ENCODE results near the gene CREB3L4.
"Not testable (repeated sequence)": the region's sequence is repeated elsewhere in the genome, so short reads cannot be mapped to it uniquely, and the experiment has no call there.

CREB3L4 gene

DNA sequence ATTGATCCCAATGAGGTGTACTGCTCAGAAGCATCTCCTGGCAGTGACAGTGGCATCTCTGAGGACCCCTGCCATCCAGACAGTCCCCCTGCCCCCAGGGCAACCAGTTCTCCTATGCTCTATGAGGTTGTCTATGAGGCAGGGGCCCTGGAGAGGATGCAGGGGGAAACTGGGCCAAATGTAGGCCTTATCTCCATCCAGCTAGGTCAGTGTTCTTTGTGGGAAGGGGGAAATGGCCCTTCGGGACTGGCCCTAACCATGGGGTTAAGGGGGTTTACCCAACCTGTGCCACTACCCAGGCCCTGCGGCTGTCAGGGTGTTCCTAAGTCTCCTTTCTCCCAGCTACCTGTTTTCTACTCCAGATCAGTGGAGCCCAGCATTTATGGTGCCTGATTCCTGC lies 1.3 kb downstream of the CREB3L4 start:
- H3K4me3 ChIP-seq (ENCODE audit: low read length): no peak overlapping the region
- H3K36me3 ChIP-seq (ENCODE audit: control insufficient read depth, insufficient read depth, low read length): peaks cover 5% of the 10 kb centered on the region
- no peak overlapping the region for H3K27ac ChIP-seq (ENCODE audit: low read depth, low read length)
- no peaks in the 10 kb centered on the region for H3K27me3 ChIP-seq (ENCODE audit: control insufficient read depth, insufficient read depth, low read length)
- peaks cover 14% of the 10 kb centered on the region for H3K4me1 ChIP-seq (ENCODE audit: control insufficient read depth, insufficient read depth, low read length)
- H3K9ac ChIP-seq (ENCODE audit: low read length): no peak overlapping the region

- Histone ChIP-seq H3K4me3 (ENCODE audit: low read length) (no peak overlapping the region), H3K27me3 (ENCODE audit: control insufficient read depth, insufficient read depth, low read length) (no peaks in the 10 kb centered on the region), H3K27ac (ENCODE audit: low read depth, low read length) (no peak overlapping the region), H3K4me1 (ENCODE audit: control insufficient read depth, insufficient read depth, low read length) (peaks cover 10% of the 10 kb centered on the region), H3K9ac (ENCODE audit: low read length) (no peak overlapping the region), H3K36me3 (ENCODE audit: control insufficient read depth, insufficient read depth, low read length) (peaks cover 5% of the 10 kb centered on the region)
Measured at GRCh38 chr1:153970346-153970745, 2.6 kb downstream of the CREB3L4 start.

DNA sequence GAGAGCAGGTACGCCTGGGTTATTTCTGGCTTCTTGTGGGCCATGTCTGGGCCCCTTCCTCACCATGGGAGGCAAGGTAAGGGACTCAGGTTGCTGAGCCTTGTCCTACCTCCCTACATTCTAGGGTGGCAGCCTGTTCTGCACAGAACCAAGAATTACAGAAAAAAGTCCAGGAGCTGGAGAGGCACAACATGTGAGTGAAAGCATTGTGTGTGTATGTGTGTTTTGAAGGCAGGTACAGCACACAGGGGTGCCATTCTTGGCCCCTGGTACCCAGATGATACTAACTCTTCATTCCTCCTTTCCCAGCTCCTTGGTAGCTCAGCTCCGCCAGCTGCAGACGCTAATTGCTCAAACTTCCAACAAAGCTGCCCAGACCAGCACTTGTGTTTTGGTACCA lies 5.4 kb downstream of the CREB3L4 start:
- Histone ChIP-seq H3K4me1 (ENCODE audit: control insufficient read depth, insufficient read depth, low read length) (peaks cover 9% of the 10 kb centered on the region), H3K36me3 (ENCODE audit: control insufficient read depth, insufficient read depth, low read length) (peaks cover 5% of the 10 kb centered on the region), H3K27ac (ENCODE audit: low read depth, low read length) (no peak overlapping the region), H3K9ac (ENCODE audit: low read length) (no peak overlapping the region), H3K4me3 (ENCODE audit: low read length) (no peak overlapping the region), H3K27me3 (ENCODE audit: control insufficient read depth, insufficient read depth, low read length) (no peaks in the 10 kb centered on the region)

GRCh38 chr1:153973525-153973924 lies 5.8 kb downstream of the CREB3L4 start:
- Histone ChIP-seq H3K4me3 (ENCODE audit: low read length) (no peak overlapping the region), H3K4me1 (ENCODE audit: control insufficient read depth, insufficient read depth, low read length) (peaks cover 6% of the 10 kb centered on the region), H3K36me3 (ENCODE audit: control insufficient read depth, insufficient read depth, low read length) (peaks cover 5% of the 10 kb centered on the region), H3K27ac (ENCODE audit: low read depth, low read length) (no peak overlapping the region), H3K27me3 (ENCODE audit: control insufficient read depth, insufficient read depth, low read length) (no peaks in the 10 kb centered on the region), H3K9ac (ENCODE audit: low read length) (no peak overlapping the region)

GRCh38 chr1:153976819-153977249 lies 9.1 kb downstream of the CREB3L4 start:
- H3K9ac ChIP-seq (ENCODE audit: low read length): peak overlapping the region; percentile 78
- H3K4me3 ChIP-seq (ENCODE audit: low read length): peak overlapping the region; percentile 89
- H3K27me3 ChIP-seq (ENCODE audit: control insufficient read depth, insufficient read depth, low read length): no peaks in the 10 kb centered on the region
- peaks cover 5% of the 10 kb centered on the region for H3K36me3 ChIP-seq (ENCODE audit: control insufficient read depth, insufficient read depth, low read length)
- peaks cover 6% of the 10 kb centered on the region for H3K4me1 ChIP-seq (ENCODE audit: control insufficient read depth, insufficient read depth, low read length)
- H3K27ac ChIP-seq (ENCODE audit: low read depth, low read length): peak overlapping the region; percentile 79

DNA sequence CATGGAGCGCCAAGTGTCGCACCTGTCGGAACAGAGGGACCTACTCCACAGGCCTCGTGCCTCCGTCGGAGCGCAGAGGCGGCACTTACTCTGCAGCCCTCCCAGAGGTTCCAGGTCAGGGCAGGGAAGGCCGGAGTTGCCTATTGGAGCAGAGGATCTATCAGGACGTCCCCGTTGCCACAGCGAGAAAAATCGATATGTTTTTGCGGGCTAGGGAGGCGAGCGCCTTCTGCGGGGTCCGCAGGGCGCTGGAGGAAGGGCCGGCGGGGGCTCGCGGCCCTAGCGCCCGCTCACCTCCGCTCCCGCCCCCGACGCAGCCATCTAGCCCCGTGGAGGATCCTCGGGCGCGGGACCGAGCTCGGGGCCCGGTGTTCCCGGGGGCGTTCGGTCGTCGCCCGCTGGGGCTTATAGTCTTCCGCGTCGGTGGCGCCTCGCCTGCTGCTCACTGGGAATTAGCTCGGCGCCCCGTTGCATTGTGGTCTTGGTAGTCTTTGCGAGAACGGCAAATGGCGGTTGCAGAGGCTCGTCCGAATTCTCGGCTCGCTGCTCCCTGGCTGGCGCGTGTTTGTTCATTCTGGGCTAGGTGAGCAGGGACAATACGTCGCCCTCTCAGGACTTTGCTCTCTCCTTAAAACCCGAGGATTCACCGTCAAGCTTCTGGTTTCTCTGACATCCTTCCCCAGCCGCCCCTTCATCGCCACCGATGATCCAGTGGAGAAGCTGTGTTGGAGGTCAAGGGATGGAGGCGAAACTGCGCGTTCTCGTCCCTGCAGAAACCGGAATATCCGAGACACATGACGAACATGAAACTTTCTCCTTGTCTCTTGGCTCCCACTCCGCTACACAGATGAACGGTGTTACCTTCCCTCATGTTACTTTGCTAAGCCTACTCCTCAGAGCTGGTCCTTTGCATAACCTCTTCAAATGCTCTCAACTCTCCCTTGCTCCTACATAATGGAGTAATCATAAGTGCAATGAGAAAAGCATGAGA lies 9.8 kb downstream of the CREB3L4 start, which contains the start of gene JTB:
JTB (minus strand) TSS at position 425 of the 991 bp plus-strand sequence; CDS start at position 3, 422 bp downstream.
- Histone ChIP-seq H3K9ac (ENCODE audit: low read length) (peak within 1 kb of the TSS; percentile 78), H3K36me3 (ENCODE audit: control insufficient read depth, insufficient read depth, low read length) (peaks cover 5% of the 10 kb centered on the region), H3K27me3 (ENCODE audit: control insufficient read depth, insufficient read depth, low read length) (no peaks in the 10 kb centered on the region), H3K4me1 (ENCODE audit: control insufficient read depth, insufficient read depth, low read length) (peaks cover 6% of the 10 kb centered on the region), H3K27ac (ENCODE audit: low read depth, low read length) (peak within 1 kb of the TSS; percentile 79), H3K4me3 (ENCODE audit: low read length) (peak within 1 kb of the TSS; percentile 89)

DNA sequence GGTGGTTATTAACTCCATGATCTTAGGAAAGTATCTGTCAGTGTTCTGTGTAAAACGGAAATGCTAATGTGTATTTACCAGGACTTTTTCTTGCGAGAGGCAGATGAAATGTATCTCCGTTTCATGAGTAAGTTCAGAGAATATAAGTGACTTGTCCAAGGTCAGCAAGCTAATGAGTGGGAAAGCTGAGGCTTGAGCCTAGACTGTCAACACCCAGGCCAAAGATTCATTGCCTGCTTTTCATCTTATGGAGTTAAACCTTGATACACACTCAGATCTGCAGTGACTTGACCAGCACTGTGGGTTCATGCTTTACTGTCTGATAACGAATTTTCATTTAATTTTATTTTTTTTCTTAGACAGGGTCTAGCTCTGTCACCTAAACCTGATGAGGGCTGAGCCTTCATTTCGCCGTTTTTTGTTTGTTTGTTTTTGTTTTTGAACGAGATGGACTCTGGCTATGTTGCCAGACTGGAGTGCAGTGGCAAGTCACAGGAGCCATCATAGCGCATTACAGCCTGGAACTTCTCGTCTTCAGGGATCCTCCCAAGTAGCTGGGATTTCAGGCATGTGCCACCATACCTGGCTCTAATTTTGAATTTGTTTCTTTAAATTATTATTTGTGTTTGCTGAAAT lies 10.7 kb downstream of the CREB3L4 start:
- peak overlapping the region; percentile 79 for H3K27ac ChIP-seq (ENCODE audit: low read depth, low read length)
- H3K9ac ChIP-seq (ENCODE audit: low read length): no peak overlapping the region
- peaks cover 3% of the 10 kb centered on the region for H3K36me3 ChIP-seq (ENCODE audit: control insufficient read depth, insufficient read depth, low read length)
- H3K4me3 ChIP-seq (ENCODE audit: low read length): peak overlapping the region; percentile 89
- no peaks in the 10 kb centered on the region for H3K27me3 ChIP-seq (ENCODE audit: control insufficient read depth, insufficient read depth, low read length)
- peaks cover 6% of the 10 kb centered on the region for H3K4me1 ChIP-seq (ENCODE audit: control insufficient read depth, insufficient read depth, low read length)

DNA sequence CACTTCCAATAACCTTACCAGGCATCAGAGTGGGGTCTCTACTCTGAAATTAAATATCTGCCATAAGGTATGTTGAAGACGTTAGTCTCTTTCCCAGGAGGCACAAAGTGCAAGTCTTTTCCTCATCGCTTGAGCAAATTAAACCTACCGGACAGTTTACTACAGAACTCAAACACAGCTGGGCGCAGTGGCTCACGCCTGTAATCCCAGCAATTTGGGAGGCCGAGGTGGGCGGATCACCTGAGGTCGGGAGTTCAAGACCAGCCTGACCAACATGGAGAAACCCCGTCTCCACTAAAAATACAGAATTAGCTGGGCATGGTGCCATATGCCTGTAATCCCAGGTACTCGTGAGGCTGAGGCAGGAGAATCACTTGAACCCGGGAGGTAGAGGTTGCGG lies 11.4 kb downstream of the CREB3L4 start:
- H3K27me3 ChIP-seq (ENCODE audit: control insufficient read depth, insufficient read depth, low read length); H3K4me1 ChIP-seq (ENCODE audit: control insufficient read depth, insufficient read depth, low read length); H3K36me3 ChIP-seq (ENCODE audit: control insufficient read depth, insufficient read depth, low read length); H3K9ac ChIP-seq (ENCODE audit: low read length); H3K4me3 ChIP-seq (ENCODE audit: low read length); H3K27ac ChIP-seq (ENCODE audit: low read depth, low read length): not testable (repeated sequence)

GRCh38 chr1:153981735-153982134 lies 14.0 kb downstream of the CREB3L4 start:
- H3K4me3 ChIP-seq (ENCODE audit: low read length); H3K27me3 ChIP-seq (ENCODE audit: control insufficient read depth, insufficient read depth, low read length); H3K27ac ChIP-seq (ENCODE audit: low read depth, low read length); H3K4me1 ChIP-seq (ENCODE audit: control insufficient read depth, insufficient read depth, low read length); H3K36me3 ChIP-seq (ENCODE audit: control insufficient read depth, insufficient read depth, low read length); H3K9ac ChIP-seq (ENCODE audit: low read length): not testable (repeated sequence)

GRCh38 chr1:153984123-153984894 lies 16.6 kb downstream of the CREB3L4 start:
- H3K9ac ChIP-seq (ENCODE audit: low read length): no peak overlapping the region
- no peak overlapping the region for H3K27ac ChIP-seq (ENCODE audit: low read depth, low read length)

DNA sequence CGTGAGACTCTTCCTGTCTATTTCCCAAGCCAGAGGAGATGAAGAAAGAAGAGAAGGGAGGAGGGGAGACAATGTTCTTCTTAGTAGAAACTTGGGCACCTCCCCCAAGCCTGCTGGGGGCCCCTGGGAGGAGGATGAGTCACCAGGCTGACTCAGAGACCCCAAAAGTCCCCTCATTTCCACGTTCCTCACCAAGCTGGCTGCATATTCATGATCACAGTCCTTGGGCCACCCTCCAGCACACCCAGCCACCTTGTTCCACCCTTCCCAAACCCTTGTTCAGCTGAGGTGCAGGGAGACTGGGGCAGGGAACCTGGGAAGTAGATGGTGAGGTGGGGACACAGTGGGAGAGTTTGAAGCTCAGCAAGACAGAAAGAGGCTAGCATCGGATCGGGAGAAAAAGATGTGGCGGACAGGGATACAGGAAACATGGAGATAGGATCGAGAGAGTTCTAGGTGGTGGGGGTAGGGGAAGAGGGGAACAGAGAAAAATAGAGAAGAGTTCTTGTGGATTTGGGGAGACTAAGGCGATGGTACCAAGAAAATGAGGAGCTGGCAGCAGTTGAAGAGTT lies 17.7 kb downstream of the CREB3L4 start:
- Histone ChIP-seq H3K4me1 (ENCODE audit: control insufficient read depth, insufficient read depth, low read length) (peaks cover 7% of the 10 kb centered on the region), H3K27ac (ENCODE audit: low read depth, low read length) (peak overlapping the region; percentile 95), H3K36me3 (ENCODE audit: control insufficient read depth, insufficient read depth, low read length) (peaks cover 3% of the 10 kb centered on the region), H3K4me3 (ENCODE audit: low read length) (peak overlapping the region; percentile 85), H3K9ac (ENCODE audit: low read length) (peak overlapping the region; percentile 84), H3K27me3 (ENCODE audit: control insufficient read depth, insufficient read depth, low read length) (no peaks in the 10 kb centered on the region)

More at GRCh38 chr1:153984123-153984894, 16.6 kb downstream of the CREB3L4 start:
- H3K4me3 ChIP-seq (ENCODE audit: low read length): peak overlapping the region; percentile 45
- H3K4me1 ChIP-seq (ENCODE audit: control insufficient read depth, insufficient read depth, low read length): peaks cover 7% of the 10 kb centered on the region
- H3K36me3 ChIP-seq (ENCODE audit: control insufficient read depth, insufficient read depth, low read length): peaks cover 3% of the 10 kb centered on the region
- no peaks in the 10 kb centered on the region for H3K27me3 ChIP-seq (ENCODE audit: control insufficient read depth, insufficient read depth, low read length)

Measured in rectal smooth muscle tissue (tissue), 1 donor.